ENCODE data around the gene ITGB3.

Gene ITGB3

GRCh38 chr17:47325176-47325575 is 71.5 kb downstream of the ITGB3 start:
- no peak for DNase-seq (ENCODE audit: low read depth in 2 of 2, low spot score in 1 of 2)

DNA sequence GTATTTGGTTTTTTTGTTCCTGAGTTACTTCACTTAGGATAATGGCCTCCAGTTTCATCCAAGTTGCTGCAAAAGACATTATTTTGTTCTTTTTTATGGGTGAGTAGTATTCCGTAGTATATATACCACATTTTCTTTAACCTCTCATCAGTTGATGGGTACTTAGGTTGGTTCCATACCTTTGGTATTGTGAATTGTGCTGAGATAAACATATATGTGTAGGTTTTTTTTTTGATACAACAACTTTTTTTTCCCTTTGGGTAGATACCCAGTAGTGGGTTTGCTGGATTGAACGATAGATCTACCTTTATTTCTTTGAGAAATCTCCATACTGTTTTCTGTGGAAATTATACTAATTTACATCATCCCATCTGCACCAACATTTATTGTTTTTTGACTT is 76.9 kb downstream of the ITGB3 start:
- DNase-seq (ENCODE audit: low read depth in 2 of 2, low spot score in 1 of 2) = no peak

DNA sequence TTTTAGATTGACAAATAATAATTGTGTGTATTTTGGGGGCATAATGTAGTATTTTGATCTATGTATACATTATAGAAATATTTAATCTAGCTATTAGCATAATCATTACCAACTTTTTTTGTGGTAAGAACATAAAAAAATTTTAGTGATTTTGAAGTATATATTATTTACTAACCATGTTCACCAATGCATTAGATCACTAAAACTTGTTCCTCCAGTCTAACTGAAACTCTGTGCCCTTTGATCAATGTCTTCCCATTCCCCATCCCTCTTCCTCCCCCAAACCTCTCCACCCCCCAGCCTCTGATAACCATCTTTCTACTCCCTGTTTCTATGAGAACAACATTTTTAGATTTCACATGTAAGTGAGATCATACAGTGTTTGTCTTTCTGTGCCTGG is 78.7 kb downstream of the ITGB3 start:
- DNase-seq (ENCODE audit: low read depth in 2 of 2, low spot score in 1 of 2) = no peak

- DNase-seq (ENCODE audit: low read depth in 2 of 2, low spot score in 1 of 2) = no peak
Observed at GRCh38 chr17:47335101-47335936, 81.7 kb downstream of the ITGB3 start.

DNA sequence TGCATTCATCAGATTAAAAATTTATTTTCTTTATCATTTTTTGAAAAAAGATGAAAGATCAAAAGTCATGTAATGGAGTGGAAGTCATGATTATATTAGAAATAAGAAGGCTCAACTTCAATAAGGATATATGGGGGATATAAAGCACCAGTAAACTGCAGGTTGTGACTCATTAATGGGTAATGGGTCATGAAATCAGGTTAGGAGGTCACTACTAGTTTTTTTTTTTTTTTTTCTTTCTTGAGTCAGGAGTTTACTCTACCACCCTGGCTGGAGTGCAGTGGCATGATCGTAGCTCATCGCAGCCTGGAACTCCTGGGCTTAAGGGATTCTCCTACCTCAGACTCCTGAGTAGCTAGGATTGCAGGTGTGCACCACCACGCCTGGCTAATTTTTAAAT is 84.4 kb downstream of the ITGB3 start:
- DNase-seq (ENCODE audit: low read depth in 2 of 2, low spot score in 1 of 2) = no peak

DNA sequence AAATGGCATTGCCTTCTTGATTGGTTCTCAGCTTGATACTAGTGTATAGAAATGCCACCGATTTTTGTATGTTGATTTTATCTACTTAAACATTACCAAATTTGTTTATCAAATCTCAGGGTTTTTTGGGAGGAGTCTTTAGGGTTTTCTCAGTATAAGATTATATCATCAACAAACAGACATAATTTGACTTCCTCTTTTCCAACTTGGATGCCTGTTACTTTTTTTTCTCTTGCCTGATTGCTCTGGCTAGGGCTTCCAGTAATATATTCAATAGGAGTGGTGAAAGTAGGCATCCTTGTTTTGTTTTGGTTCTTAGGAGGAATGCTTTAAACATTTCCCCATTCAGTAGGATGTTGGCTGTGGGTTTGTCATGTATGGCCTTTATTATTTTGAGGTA is 99.2 kb downstream of the ITGB3 start:
- no peak for DNase-seq (ENCODE audit: low read depth in 2 of 2, low spot score in 1 of 2)

DNA sequence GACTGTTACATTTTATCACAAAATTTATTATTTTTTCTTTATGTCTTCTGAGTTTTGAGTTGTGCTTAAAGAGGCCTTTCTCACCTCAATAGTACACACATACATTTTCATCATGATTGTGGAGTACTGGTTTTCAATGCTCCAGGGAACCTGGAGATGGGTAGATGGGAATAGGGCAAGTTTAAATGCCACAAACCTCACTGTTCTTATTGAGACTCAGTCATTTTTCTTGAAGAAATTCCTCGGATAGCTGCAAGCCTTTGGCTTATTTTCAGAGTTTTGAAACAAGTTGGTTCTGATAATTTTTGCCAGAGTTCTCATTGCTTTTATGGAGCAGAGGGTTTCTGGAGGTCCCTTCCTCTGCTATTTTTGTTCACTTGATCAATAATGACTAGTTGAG is 105.0 kb downstream of the ITGB3 start:
- no peak for DNase-seq (ENCODE audit: low read depth in 2 of 2, low spot score in 1 of 2)

Measured in stimulated activated CD8-positive, alpha-beta memory T cell treated with anti-CD3 and anti-CD28 coated beads, Interleukin-4, amount 100 ng/mL, for 1 hour (primary cell).